Subcutaneous adipose tissue (tissue), 4 donors: ENCODE data around the gene AGAP6. TPM values are rescaled to one million over a fixed set of nuclear protein-coding genes. Genes with fewer than 3 reads are reported as not detected.

Experiments used
- small RNA-seq: library from RNA; depleted of rRNA; stranded (forward); fragments of <200 nt; gene quantifications from one replicate; pipeline ENCODE3, GENCODE V24; 2016
- total RNA-seq, 4 donors: library from RNA; depleted of rRNA; stranded (reverse); fragments of >200 nt; gene quantifications; one replicate each; pipeline ENCODE4 v1.1.0, GENCODE V29; 2016

Gene AGAP6
- total RNA-seq, 4 donors from 2014 or later, result 11.4 to 19.4 (median 15.7) TPM

Small RNA genes lying within 50 kb of the gene (small RNA-seq; reads per million reads assigned to genes)
- gene RNA5SP317 (not detected), gene SNORA74C-2 (not detected)

Other genes with a start within 250 kb of the AGAP6 start
- not detected for gene OGDHL, start 226.1 kb upstream of the AGAP6 start, total RNA-seq
- gene PARG, start 46.4 kb upstream of the AGAP6 start, total RNA-seq, result 10 to 100 TPM; 18.9 to 28.2 (median 26.6) TPM
- gene TIMM23B, start 46.4 kb upstream of the AGAP6 start, total RNA-seq, result 10 to 100 TPM; 11.2 to 22.0 (median 13.9) TPM
- 10 to 100 TPM; 38.1 to 52.9 (median 42.2) TPM for gene WASHC2A, start 79.5 kb downstream of the AGAP6 start, total RNA-seq